Glomerular endothelial cell (primary cell): ENCODE measurements around the gene TRMO. TPM values are rescaled to one million over a fixed set of nuclear protein-coding genes. Genes with fewer than 3 reads are reported as not detected.
A peak's percentile ranks its signal among the peaks of the same experiment; 100 is the strongest.

Experiments
- DNase-seq: peaks from one replicate; pipeline ENCODE4 v3.0.0-alpha.2; 2011; ENCODE audit warnings: low read depth, low spot score; ENCODE audit errors: extremely low read depth
- total RNA-seq: library from RNA; depleted of rRNA; stranded (reverse); fragments of >200 nt; gene quantifications from 2 replicates; pipeline ENCODE4 v1.2.3, GENCODE V29; 2015

The TRMO gene
- total RNA-seq, 1 donor from 2014 or later, result 11.3 TPM

GRCh38 chr9:97940233-97940632 lies 17.9 kb upstream of the TRMO start:
- DNase-seq, result no peak

GRCh38 chr9:97938081-97938644 lies 15.9 kb upstream of the TRMO start, which contains the start of gene HEMGN:
TSS of gene HEMGN (minus strand) at chr9:97938172. CDS start at chr9:97938136, 36 bp downstream.
- DNase-seq, result no peak

GRCh38 chr9:97936998-97937397 lies 14.7 kb upstream of the TRMO start:
- no peak for DNase-seq

GRCh38 chr9:97935276-97935675 lies 13.0 kb upstream of the TRMO start:
- no peak for DNase-seq

- no peak for DNase-seq
These were observed 12.2 kb upstream of the TRMO start for GRCh38 chr9:97934321-97935115.

GRCh38 chr9:97933297-97933998 lies 11.1 kb upstream of the TRMO start:
- no peak for DNase-seq

GRCh38 chr9:97930972-97931371 lies 8.7 kb upstream of the TRMO start:
- DNase-seq, result no peak

GRCh38 chr9:97928986-97929604 lies 6.8 kb upstream of the TRMO start:
- no peak for DNase-seq

GRCh38 chr9:97925497-97926334 lies 3.4 kb upstream of the TRMO start:
- no peak for DNase-seq

GRCh38 chr9:97924386-97924785 lies 2.1 kb upstream of the TRMO start:
- DNase-seq, result no peak

- DNase-seq, result peak; percentile 55
These were observed 1.3 kb upstream of the TRMO start for GRCh38 chr9:97923529-97924108.

- DNase-seq, result no peak
These were observed 3.0 kb downstream of the TRMO start for GRCh38 chr9:97919217-97919813.

- no peak for DNase-seq
These were observed 3.7 kb downstream of the TRMO start for GRCh38 chr9:97918611-97919010.

GRCh38 chr9:97911970-97912369 lies 10.3 kb downstream of the TRMO start:
- no peak for DNase-seq

- no peak for DNase-seq
These were observed 10.8 kb downstream of the TRMO start for GRCh38 chr9:97911528-97911927.

GRCh38 chr9:97910357-97910756 lies 11.9 kb downstream of the TRMO start:
- no peak for DNase-seq

- DNase-seq, result no peak
These were observed 13.6 kb downstream of the TRMO start for GRCh38 chr9:97908705-97909104.

- no peak for DNase-seq
These were observed 14.7 kb downstream of the TRMO start for GRCh38 chr9:97907632-97908031.

- no peak for DNase-seq
These were observed 15.3 kb downstream of the TRMO start for GRCh38 chr9:97907046-97907445.
